ENCODE data around the gene USP2.

DNA sequence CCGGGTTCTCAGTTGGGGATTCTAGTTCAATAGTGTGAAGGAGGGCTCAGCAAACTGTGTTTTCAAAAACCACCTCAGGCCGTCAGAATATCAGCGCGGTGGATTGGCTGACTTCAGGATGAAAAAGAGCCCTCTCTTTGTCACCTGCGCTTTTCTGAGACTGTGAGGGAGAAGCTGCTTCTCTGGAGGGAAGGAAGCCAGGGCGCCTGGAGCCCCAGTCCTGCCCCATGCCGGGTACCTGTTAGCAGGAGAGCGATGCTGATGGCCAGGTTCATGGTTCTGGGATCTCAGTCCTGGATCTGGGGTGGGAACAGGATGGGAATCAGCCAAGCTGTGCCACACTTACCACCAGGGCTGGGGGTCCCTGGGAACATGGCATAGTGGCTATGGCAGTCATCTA, 39.1 kb upstream of the USP2 start:
- TF ChIP-seq, protein P1, sequence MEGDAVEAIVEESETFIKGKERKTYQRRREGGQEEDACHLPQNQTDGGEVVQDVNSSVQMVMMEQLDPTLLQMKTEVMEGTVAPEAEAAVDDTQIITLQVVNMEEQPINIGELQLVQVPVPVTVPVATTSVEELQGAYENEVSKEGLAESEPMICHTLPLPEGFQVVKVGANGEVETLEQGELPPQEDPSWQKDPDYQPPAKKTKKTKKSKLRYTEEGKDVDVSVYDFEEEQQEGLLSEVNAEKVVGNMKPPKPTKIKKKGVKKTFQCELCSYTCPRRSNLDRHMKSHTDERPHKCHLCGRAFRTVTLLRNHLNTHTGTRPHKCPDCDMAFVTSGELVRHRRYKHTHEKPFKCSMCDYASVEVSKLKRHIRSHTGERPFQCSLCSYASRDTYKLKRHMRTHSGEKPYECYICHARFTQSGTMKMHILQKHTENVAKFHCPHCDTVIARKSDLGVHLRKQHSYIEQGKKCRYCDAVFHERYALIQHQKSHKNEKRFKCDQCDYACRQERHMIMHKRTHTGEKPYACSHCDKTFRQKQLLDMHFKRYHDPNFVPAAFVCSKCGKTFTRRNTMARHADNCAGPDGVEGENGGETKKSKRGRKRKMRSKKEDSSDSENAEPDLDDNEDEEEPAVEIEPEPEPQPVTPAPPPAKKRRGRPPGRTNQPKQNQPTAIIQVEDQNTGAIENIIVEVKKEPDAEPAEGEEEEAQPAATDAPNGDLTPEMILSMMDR (conservative IDR thresholded peaks at IDR 0.05 in 1 of 2, IDR thresholded peaks at IDR 0.05 in 1 of 2; ENCODE audit: extremely low read depth in 1 of 2, insufficient read depth in 1 of 2, low read depth in 1 of 2, low read length in 2 of 2), result no peak
- TF ChIP-seq EZH2 (IDR thresholded peaks at IDR 0.05; ENCODE audit: borderline replicate concordance, low read length), result no peak

All from mammary epithelial cell (primary cell).